B cell (primary cell): Measurements from ENCODE around the gene C19orf53.

Experiments
- EZH2 ChIP-seq: IDR thresholded peaks from 2 replicates; pipeline ENCODE4 v1.6.1; 2012; ENCODE audit warnings: borderline replicate concordance, low read depth, mild to moderate bottlenecking, moderate library complexity, low read length; ENCODE audit not compliant: insufficient read depth, poor library complexity, severe bottlenecking
- TF ChIP-seq, protein P1 (sequence below): fragments of 200-600 bp; IDR thresholded peaks from one replicate; pipeline ENCODE4 v1.8.0; 2022; ENCODE audit warnings: antibody characterized with exemption, mild to moderate bottlenecking

- TF ChIP-seq, protein P1, sequence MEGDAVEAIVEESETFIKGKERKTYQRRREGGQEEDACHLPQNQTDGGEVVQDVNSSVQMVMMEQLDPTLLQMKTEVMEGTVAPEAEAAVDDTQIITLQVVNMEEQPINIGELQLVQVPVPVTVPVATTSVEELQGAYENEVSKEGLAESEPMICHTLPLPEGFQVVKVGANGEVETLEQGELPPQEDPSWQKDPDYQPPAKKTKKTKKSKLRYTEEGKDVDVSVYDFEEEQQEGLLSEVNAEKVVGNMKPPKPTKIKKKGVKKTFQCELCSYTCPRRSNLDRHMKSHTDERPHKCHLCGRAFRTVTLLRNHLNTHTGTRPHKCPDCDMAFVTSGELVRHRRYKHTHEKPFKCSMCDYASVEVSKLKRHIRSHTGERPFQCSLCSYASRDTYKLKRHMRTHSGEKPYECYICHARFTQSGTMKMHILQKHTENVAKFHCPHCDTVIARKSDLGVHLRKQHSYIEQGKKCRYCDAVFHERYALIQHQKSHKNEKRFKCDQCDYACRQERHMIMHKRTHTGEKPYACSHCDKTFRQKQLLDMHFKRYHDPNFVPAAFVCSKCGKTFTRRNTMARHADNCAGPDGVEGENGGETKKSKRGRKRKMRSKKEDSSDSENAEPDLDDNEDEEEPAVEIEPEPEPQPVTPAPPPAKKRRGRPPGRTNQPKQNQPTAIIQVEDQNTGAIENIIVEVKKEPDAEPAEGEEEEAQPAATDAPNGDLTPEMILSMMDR = no peak
- TF ChIP-seq EZH2 = no peak
These were observed 47.0 kb downstream of the C19orf53 start for GRCh38 chr19:13821292-13821691.
